GM23338 (cell line): ENCODE data around the gene ACSS3. TPM values are rescaled to one million over a fixed set of nuclear protein-coding genes. Genes with fewer than 3 reads are reported as not detected.

Experiments
- ATAC-seq: fragments of 200-7000 bp; cut with Tn5 transposase; 3 replicates; pipeline ENCODE4 v1.9.1; 2020
- DNase-seq: peaks from one replicate; pipeline ENCODE4 v3.0.0-alpha.2; 2015; ENCODE audit warnings: low spot score
- H2AFZ ChIP-seq: fragments of 200-600 bp; sonication (generic); 2 replicates; pipeline ENCODE4 v1.8.0; 2016; ENCODE audit warnings: antibody characterized with exemption, mild to moderate bottlenecking, moderate library complexity
- H3F3A ChIP-seq: fragments of 200-600 bp; sonication (generic); replicated peaks from 2 replicates; pipeline ENCODE4 v1.8.0; 2017; ENCODE audit warnings: antibody characterized with exemption, mixed run types, low read depth
- H3K27ac ChIP-seq: fragments of 200-600 bp; sonication (generic); 2 replicates; pipeline ENCODE4 v1.6.1; 2016; ENCODE audit warnings: low read depth
- H3K27me3 ChIP-seq: fragments of 200-600 bp; sonication (generic); 2 replicates; pipeline ENCODE4 v1.8.0; 2016; ENCODE audit warnings: mild to moderate bottlenecking, mixed run types, moderate library complexity; ENCODE audit not compliant: insufficient read depth
- H3K36me3 ChIP-seq: fragments of 200-600 bp; sonication (generic); 2 replicates; pipeline ENCODE4 v1.8.0; 2016; ENCODE audit warnings: mild to moderate bottlenecking; ENCODE audit not compliant: insufficient read depth
- H3K4me1 ChIP-seq: fragments of 200-600 bp; sonication (generic); 2 replicates; pipeline ENCODE4 v1.8.0; 2016; ENCODE audit warnings: mild to moderate bottlenecking, moderate library complexity; ENCODE audit not compliant: insufficient read depth
- H3K4me2 ChIP-seq: fragments of 200-600 bp; sonication (generic); 2 replicates; pipeline ENCODE4 v1.7.1; 2017; ENCODE audit warnings: mixed run types
- H3K4me3 ChIP-seq: fragments of 200-600 bp; sonication (generic); 2 replicates; pipeline ENCODE4 v1.6.1; 2016; ENCODE audit warnings: mixed run types
- H3K79me2 ChIP-seq: fragments of 200-600 bp; sonication (generic); replicated peaks from 2 replicates; pipeline ENCODE4 v1.8.0; 2017; ENCODE audit warnings: mild to moderate bottlenecking; ENCODE audit not compliant: insufficient read depth
- H3K9me2 ChIP-seq: fragments of 200-600 bp; sonication (generic); 2 replicates; pipeline ENCODE4 v1.8.0; 2017; ENCODE audit not compliant: insufficient read depth
- H4K20me1 ChIP-seq: fragments of 200-600 bp; sonication (generic); replicated peaks from 2 replicates; pipeline ENCODE4 v1.8.0; 2017; ENCODE audit warnings: mild to moderate bottlenecking; ENCODE audit not compliant: insufficient read depth
- H3K27ac Mint-ChIP-seq: 2 replicates; pipeline ENCODE4 v1.8.0; 2020; ENCODE audit warnings: inconsistent platforms, mild to moderate bottlenecking, moderate library complexity, mixed read lengths
- H3K27me3 Mint-ChIP-seq: 3 replicates; pipeline ENCODE4 v1.8.0; 2022; ENCODE audit warnings: low read depth, mild to moderate bottlenecking, moderate library complexity, mixed read lengths, inconsistent platforms; ENCODE audit not compliant: insufficient read depth, poor library complexity
- H3K36me3 Mint-ChIP-seq: 3 replicates; pipeline ENCODE4 v1.8.0; 2021; ENCODE audit warnings: low read depth, mild to moderate bottlenecking, inconsistent platforms, moderate library complexity, mixed read lengths
- H3K4me1 Mint-ChIP-seq: 3 replicates; pipeline ENCODE4 v1.8.0; 2020; ENCODE audit warnings: mild to moderate bottlenecking, inconsistent platforms, mixed read lengths
- H3K4me3 Mint-ChIP-seq: 3 replicates; pipeline ENCODE4 v1.8.0; 2021; ENCODE audit warnings: moderate library complexity, mild to moderate bottlenecking, inconsistent platforms, mixed read lengths
- H3K9me3 Mint-ChIP-seq: 3 replicates; pipeline ENCODE4 v1.8.0; 2020; ENCODE audit warnings: moderate library complexity, mild to moderate bottlenecking, inconsistent platforms, mixed read lengths
- CREB1 ChIP-seq: fragments of 250-450 bp; sonication (Bioruptor Pico); IDR thresholded peaks from 2 replicates; pipeline ENCODE4 v1.5.0; 2020; ENCODE audit warnings: low read depth, mild to moderate bottlenecking, moderate library complexity
- ETS1 ChIP-seq: IDR thresholded peaks from 2 replicates; pipeline ENCODE4 v1.6.1; 2016; ENCODE audit warnings: antibody characterized with exemption
- EZH2 ChIP-seq: fragments of 200-600 bp; sonication (generic); IDR thresholded peaks from one replicate; pipeline ENCODE4 v1.8.0; 2017; ENCODE audit warnings: antibody characterized with exemption, mild to moderate bottlenecking, low read depth; ENCODE audit not compliant: unreplicated experiment
- EZH2phosphoT487 ChIP-seq: fragments of 200-600 bp; sonication (generic); IDR thresholded peaks from one replicate; pipeline ENCODE4 v1.8.1; 2018; ENCODE audit warnings: antibody characterized with exemption; ENCODE audit not compliant: unreplicated experiment
- JUNB ChIP-seq: IDR thresholded peaks from one replicate; pipeline ENCODE4 v1.6.1; 2016; ENCODE audit warnings: antibody characterized with exemption; ENCODE audit not compliant: unreplicated experiment
- NANOG ChIP-seq: IDR thresholded peaks from 2 replicates; pipeline ENCODE4 v1.6.1; 2016; ENCODE audit warnings: antibody characterized with exemption, borderline replicate concordance
- POLR2AphosphoS5 ChIP-seq: IDR thresholded peaks from 2 replicates; pipeline ENCODE4 v1.6.1; 2016; ENCODE audit warnings: antibody characterized with exemption, low read depth
- STAT1 ChIP-seq: IDR thresholded peaks from one replicate; pipeline ENCODE4 v1.6.1; 2016; ENCODE audit warnings: antibody characterized with exemption; ENCODE audit not compliant: unreplicated experiment
- ZNF114 ChIP-seq: fragments of 250-450 bp; sonication (Bioruptor Pico); IDR thresholded peaks from 2 replicates; pipeline ENCODE4 v1.5.0; 2020; ENCODE audit warnings: mild to moderate bottlenecking, moderate library complexity
- ZNF331 ChIP-seq: fragments of 250-450 bp; sonication (Bioruptor Pico); IDR thresholded peaks from 2 replicates; pipeline ENCODE4 v1.5.0; 2020; ENCODE audit warnings: low read depth, mild to moderate bottlenecking, moderate library complexity
- ZNF462 ChIP-seq: fragments of 250-450 bp; sonication (Bioruptor Pico); IDR thresholded peaks from 2 replicates; pipeline ENCODE4 v1.5.0; 2020; ENCODE audit warnings: mild to moderate bottlenecking, moderate library complexity
- polyA plus RNA-seq: library from polyadenylated mRNA; unstranded; fragments of >200 nt; fragmentation: Nextera tagmentation; extraction: Ambion mirVana; gene quantifications from 2 replicates; pipeline ENCODE4 v1.2.1, GENCODE V29; 2016
- total RNA-seq: library from RNA; depleted of rRNA; stranded (reverse); fragments of >200 nt; shearing (Covaris generic); gene quantifications from 2 replicates; pipeline ENCODE4 v1.2.3, GENCODE V29; 2014
- TF ChIP-seq, protein P1 (sequence below): IDR thresholded peaks from one replicate; pipeline ENCODE4 v1.6.1; 2018; ENCODE audit warnings: antibody characterized with exemption; ENCODE audit not compliant: unreplicated experiment
- TF ChIP-seq, protein P2 (sequence below), 2 experiments: fragments of 200-600 bp in 1 of 2; sonication (generic) in 1 of 2; conservative IDR thresholded peaks; 2 replicates each; pipeline versions ENCODE4 v1.5.1 to v1.6.1; 2016 to 2017; ENCODE audit warnings: antibody characterized with exemption in 2 of 2, low read depth in 2 of 2, mild to moderate bottlenecking in 2 of 2, moderate library complexity in 1 of 2

ACSS3 gene
- total and polyA plus RNA-seq, 2 experiments from 2014 or later = 7.4 to 28.9 TPM

GRCh38 chr12:81081726-81082125, 3.8 kb downstream of the ACSS3 start:
- no peaks in the 10 kb centered on the region for H3F3A ChIP-seq
- Mint-ChIP-seq H3K4me3 (no peak overlapping the region), H3K4me1 (peaks cover 76% of the 10 kb centered on the region), H3K9me3 (no peaks in the 10 kb centered on the region), H3K27ac (no peak overlapping the region), H3K27me3 (peaks cover 3% of the 10 kb centered on the region), H3K36me3 (no peaks in the 10 kb centered on the region)
- no peak overlapping the region for H3K27ac ChIP-seq
- peaks cover 44% of the 10 kb centered on the region for H3K79me2 ChIP-seq
- no peaks in the 10 kb centered on the region for H3K9me2 ChIP-seq
- TF ChIP-seq, protein P1, sequence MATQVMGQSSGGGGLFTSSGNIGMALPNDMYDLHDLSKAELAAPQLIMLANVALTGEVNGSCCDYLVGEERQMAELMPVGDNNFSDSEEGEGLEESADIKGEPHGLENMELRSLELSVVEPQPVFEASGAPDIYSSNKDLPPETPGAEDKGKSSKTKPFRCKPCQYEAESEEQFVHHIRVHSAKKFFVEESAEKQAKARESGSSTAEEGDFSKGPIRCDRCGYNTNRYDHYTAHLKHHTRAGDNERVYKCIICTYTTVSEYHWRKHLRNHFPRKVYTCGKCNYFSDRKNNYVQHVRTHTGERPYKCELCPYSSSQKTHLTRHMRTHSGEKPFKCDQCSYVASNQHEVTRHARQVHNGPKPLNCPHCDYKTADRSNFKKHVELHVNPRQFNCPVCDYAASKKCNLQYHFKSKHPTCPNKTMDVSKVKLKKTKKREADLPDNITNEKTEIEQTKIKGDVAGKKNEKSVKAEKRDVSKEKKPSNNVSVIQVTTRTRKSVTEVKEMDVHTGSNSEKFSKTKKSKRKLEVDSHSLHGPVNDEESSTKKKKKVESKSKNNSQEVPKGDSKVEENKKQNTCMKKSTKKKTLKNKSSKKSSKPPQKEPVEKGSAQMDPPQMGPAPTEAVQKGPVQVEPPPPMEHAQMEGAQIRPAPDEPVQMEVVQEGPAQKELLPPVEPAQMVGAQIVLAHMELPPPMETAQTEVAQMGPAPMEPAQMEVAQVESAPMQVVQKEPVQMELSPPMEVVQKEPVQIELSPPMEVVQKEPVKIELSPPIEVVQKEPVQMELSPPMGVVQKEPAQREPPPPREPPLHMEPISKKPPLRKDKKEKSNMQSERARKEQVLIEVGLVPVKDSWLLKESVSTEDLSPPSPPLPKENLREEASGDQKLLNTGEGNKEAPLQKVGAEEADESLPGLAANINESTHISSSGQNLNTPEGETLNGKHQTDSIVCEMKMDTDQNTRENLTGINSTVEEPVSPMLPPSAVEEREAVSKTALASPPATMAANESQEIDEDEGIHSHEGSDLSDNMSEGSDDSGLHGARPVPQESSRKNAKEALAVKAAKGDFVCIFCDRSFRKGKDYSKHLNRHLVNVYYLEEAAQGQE = no peak
- no peak for TF ChIP-seq ETS1
- TF ChIP-seq EZH2phosphoT487 = no peak
- no peak for TF ChIP-seq STAT1
- TF ChIP-seq ZNF114 = no peak
- TF ChIP-seq, protein P2, sequence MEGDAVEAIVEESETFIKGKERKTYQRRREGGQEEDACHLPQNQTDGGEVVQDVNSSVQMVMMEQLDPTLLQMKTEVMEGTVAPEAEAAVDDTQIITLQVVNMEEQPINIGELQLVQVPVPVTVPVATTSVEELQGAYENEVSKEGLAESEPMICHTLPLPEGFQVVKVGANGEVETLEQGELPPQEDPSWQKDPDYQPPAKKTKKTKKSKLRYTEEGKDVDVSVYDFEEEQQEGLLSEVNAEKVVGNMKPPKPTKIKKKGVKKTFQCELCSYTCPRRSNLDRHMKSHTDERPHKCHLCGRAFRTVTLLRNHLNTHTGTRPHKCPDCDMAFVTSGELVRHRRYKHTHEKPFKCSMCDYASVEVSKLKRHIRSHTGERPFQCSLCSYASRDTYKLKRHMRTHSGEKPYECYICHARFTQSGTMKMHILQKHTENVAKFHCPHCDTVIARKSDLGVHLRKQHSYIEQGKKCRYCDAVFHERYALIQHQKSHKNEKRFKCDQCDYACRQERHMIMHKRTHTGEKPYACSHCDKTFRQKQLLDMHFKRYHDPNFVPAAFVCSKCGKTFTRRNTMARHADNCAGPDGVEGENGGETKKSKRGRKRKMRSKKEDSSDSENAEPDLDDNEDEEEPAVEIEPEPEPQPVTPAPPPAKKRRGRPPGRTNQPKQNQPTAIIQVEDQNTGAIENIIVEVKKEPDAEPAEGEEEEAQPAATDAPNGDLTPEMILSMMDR (conservative IDR thresholded peaks at IDR 0.05; ENCODE audit: low read depth in 2 of 2) = no peak
- no peak for TF ChIP-seq ZNF331 (CRISPR knock-in tag)
- TF ChIP-seq EZH2 = no peak
- TF ChIP-seq POLR2AphosphoS5 = no peak
- TF ChIP-seq CREB1 (CRISPR knock-in tag) = no peak
- no peak for TF ChIP-seq ZNF462
- TF ChIP-seq JUNB = no peak
- TF ChIP-seq NANOG = no peak
- H3K4me3 ChIP-seq = no peak overlapping the region
- H4K20me1 ChIP-seq = no peaks in the 10 kb centered on the region
- H3K36me3 ChIP-seq = no peaks in the 10 kb centered on the region
- ATAC-seq (no peak), DNase-seq (no peak)
- H2AFZ ChIP-seq = no peak overlapping the region
- H3K27me3 ChIP-seq = no peaks in the 10 kb centered on the region
- H3K4me1 ChIP-seq = peaks cover 60% of the 10 kb centered on the region
- no peak overlapping the region for H3K4me2 ChIP-seq
